HG02938 (cell line): ENCODE results near the gene GUF1.

Experiments
- ATAC-seq: cut with Tn5 transposase; IDR thresholded peaks from one replicate; pipeline ENCODE4 v1.9.1; 2021; ENCODE audit warnings: mild to moderate bottlenecking, moderate library complexity; ENCODE audit not compliant: unreplicated experiment

GUF1 gene

GRCh38 chr4:44678094-44679041 is at the start of gene GUF1:
Gene GUF1, plus strand, starts transcription at chr4:44678420. Its CDS starts 203 bp downstream, at chr4:44678623.
- peak; percentile 94 for ATAC-seq

GRCh38 chr4:44629280-44629866 is 48.8 kb upstream of the GUF1 start:
- peak; percentile 98 for ATAC-seq

GRCh38 chr4:44632089-44632488 is 46.1 kb upstream of the GUF1 start:
- no peak for ATAC-seq

GRCh38 chr4:44632733-44633132 is 45.5 kb upstream of the GUF1 start:
- no peak for ATAC-seq

- ATAC-seq, result no peak
Observed at GRCh38 chr4:44638091-44638490, 40.1 kb upstream of the GUF1 start.

- ATAC-seq, result no peak
Observed at GRCh38 chr4:44646151-44646550, 32.1 kb upstream of the GUF1 start.

- no peak for ATAC-seq
Observed at GRCh38 chr4:44651425-44651824, 26.8 kb upstream of the GUF1 start, which contains the start of gene YIPF7. Gene YIPF7, minus strand, starts transcription at chr4:44651625. Its CDS starts 1,525 bp downstream, at chr4:44650100.

- no peak for ATAC-seq
Observed at GRCh38 chr4:44652002-44652401, 26.2 kb upstream of the GUF1 start.

GRCh38 chr4:44660396-44660795 is 17.8 kb upstream of the GUF1 start:
- ATAC-seq, result no peak

- no peak for ATAC-seq
Observed at GRCh38 chr4:44661940-44662622, 16.1 kb upstream of the GUF1 start.

GRCh38 chr4:44662623-44663005 is 15.6 kb upstream of the GUF1 start:
- ATAC-seq, result no peak

GRCh38 chr4:44663539-44664263 is 14.5 kb upstream of the GUF1 start:
- ATAC-seq, result no peak

- no peak for ATAC-seq
Observed at GRCh38 chr4:44668526-44668925, 9.7 kb upstream of the GUF1 start.

GRCh38 chr4:44670506-44671199 is 7.6 kb upstream of the GUF1 start:
- ATAC-seq, result no peak

GRCh38 chr4:44671636-44672035 is 6.6 kb upstream of the GUF1 start:
- ATAC-seq, result no peak

GRCh38 chr4:44674471-44674870 is 3.7 kb upstream of the GUF1 start:
- no peak for ATAC-seq

GRCh38 chr4:44675366-44675765 is 2.9 kb upstream of the GUF1 start:
- ATAC-seq, result no peak

GRCh38 chr4:44679060-44679459 is 840 bp downstream of the GUF1 start:
- ATAC-seq, result peak; percentile 14

GRCh38 chr4:44684648-44685047 is 6.4 kb downstream of the GUF1 start:
- no peak for ATAC-seq

- no peak for ATAC-seq
Observed at GRCh38 chr4:44700427-44700826, 22.2 kb downstream of the GUF1 start.
